GM10266 (cell line): ENCODE measurements around the gene DES.
"Not testable (repeated sequence)": the region's sequence is repeated elsewhere in the genome, so short reads cannot be mapped to it uniquely, and the experiment has no call there.

ENCODE experiments used
- DNase-seq: peaks from one replicate; pipeline ENCODE4 v3.0.0; 2012; ENCODE audit errors: extremely low spot score
- CTCF ChIP-seq: IDR thresholded peaks from 2 replicates; pipeline ENCODE4 v1.5.1; 2012; ENCODE audit warnings: mild to moderate bottlenecking, low read depth; ENCODE audit not compliant: control insufficient read depth, insufficient read depth; ENCODE audit errors: missing control alignments

Gene DES

DNA sequence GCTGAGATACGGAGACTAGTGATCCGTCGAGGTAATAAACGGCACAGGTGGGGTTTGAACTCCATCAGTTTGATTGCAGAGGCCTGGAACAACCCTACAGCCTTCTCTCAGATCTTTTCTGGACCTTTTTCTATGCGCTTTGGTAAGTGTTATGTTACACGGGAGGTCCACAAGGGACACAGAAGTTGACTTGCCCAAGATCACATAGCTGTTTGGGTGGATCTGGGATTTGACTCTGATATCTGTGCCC lies 29.3 kb upstream of the DES start:
- no peak for TF ChIP-seq CTCF
- DNase-seq: no peak

- DNase-seq: no peak
Measured at GRCh38 chr2:219392754-219393153, 25.4 kb upstream of the DES start.

GRCh38 chr2:219395056-219395455 lies 23.1 kb upstream of the DES start:
- DNase-seq: not testable (repeated sequence)

More at GRCh38 chr2:219392754-219393153, 25.4 kb upstream of the DES start:
- no peak for TF ChIP-seq CTCF

GRCh38 chr2:219395609-219396008 lies 22.6 kb upstream of the DES start:
- no peak for TF ChIP-seq CTCF
- DNase-seq: no peak

DNA sequence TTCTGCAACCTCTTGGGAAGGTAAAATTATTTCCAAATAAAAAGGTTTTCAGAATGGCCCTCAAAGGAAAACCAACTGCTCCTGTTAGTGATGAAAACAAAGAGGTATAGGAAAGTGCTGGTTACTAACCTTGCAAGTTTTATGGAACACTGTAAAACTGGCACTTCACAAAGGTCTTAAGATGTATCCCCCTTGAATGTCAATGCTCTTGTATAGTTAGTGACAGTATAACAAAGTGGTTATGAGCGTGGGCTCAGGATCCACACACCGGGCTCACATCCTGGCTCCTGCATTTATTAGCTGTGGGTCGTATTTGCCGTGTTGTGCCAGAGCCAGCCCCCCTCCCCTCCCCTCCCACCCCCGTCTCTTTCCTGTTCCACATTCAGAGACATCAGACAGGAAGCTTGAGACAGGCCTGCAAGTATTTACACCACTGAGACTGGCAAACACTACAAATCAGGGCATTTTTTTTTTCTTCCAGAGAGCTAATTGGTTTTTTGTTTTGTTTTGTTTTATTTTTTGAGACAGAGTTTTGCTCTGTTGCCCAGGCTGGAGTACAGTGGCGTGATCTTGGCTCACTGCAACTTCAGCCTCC lies 21.2 kb upstream of the DES start:
- TF ChIP-seq CTCF: no peak
- DNase-seq: no peak

GRCh38 chr2:219398721-219399363 lies 19.3 kb upstream of the DES start:
- no peak for TF ChIP-seq CTCF
- DNase-seq: no peak

- no peak for DNase-seq
- TF ChIP-seq CTCF: no peak
Measured at GRCh38 chr2:219399716-219400478, 18.3 kb upstream of the DES start.
